ENCODE data around the gene KCNJ1.

DNA sequence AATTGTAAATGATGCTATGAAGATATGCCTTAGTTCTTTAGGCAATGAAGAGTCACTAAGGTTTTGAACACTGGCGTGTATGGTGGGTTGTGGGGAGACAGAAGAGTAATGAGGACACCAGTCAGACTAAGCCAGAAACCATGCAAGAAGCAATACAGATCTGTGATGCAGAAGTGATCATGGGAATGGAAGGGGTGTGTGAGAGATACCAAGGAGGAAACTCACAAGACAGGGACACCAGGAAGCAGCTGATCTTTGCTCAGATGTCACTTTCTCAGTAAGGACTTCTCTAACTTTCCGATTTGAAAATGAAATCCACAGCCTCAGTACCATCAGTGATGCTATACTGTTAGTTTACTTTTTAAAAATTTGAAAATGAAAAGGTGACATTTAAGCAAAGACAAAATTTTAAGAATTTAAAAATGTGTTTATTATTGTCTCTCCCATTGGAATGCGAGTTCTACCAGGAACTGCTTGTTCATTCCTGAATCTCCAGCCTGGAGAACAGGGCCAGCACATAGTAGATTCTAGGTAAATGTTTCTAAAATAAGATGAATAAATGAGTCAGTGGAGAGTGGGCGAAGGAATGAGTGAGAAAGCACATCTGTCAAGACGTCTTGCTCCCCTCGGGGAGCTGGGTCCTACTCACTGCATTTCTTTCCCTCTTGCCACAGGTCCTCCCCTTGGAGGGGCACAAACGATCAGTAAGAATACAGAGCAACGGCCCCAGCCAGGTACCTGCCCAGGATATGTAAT lies 60.4 kb downstream of the KCNJ1 start:
- TF ChIP-seq POLR2A (IDR thresholded peaks at IDR 0.05): no peak
- no peak for TF ChIP-seq CTCF (IDR thresholded peaks at IDR 0.05)
